A673 (cell line): Measurements from ENCODE around the gene GDPD5. TPM values are rescaled to one million over a fixed set of nuclear protein-coding genes. Genes with fewer than 3 reads are reported as not detected.

Source experiments
- BruUV-seq: library from RNA; stranded (reverse); fragments of 400-500 nt; replicated peaks from 2 replicates; lab custom pipeline; 2021; lab: Mats Ljungman, UMichigan
- CTCF ChIA-PET: fragments of 300-600 bp; sonication (Branson Sonifier 250); formaldehyde crosslinking; loops from one replicate; lab custom pipeline; 2022; ENCODE audit warnings: antibody characterized with exemption; lab: Charles Lee
- POLR2A ChIA-PET: fragments of 300-600 bp; sonication (Branson Sonifier 250); formaldehyde crosslinking; loops from one replicate; lab custom pipeline; 2022; ENCODE audit warnings: antibody characterized with exemption; ENCODE audit not compliant: low non-redundant PET; lab: Charles Lee
- DNase-seq: peaks from one replicate; pipeline ENCODE4 v3.0.0-alpha.2; 2015; ENCODE audit warnings: low spot score
- H3K27ac ChIP-seq: fragments of 200-600 bp; sonication (generic); 2 replicates; pipeline ENCODE4 v1.5.1; 2016; ENCODE audit warnings: mixed run types, low read depth, mild to moderate bottlenecking, mixed read lengths, antibody characterized with exemption, low read length; ENCODE audit not compliant: poor library complexity, severe bottlenecking
- H3K27me3 ChIP-seq: fragments of 200-600 bp; sonication (generic); replicated peaks from 2 replicates; pipeline ENCODE4 v1.6.1; 2017; ENCODE audit warnings: mixed run types, low read depth, mild to moderate bottlenecking, mixed read lengths, antibody characterized with exemption, low read length; ENCODE audit not compliant: insufficient read depth, poor library complexity
- H3K36me3 ChIP-seq: fragments of 200-600 bp; sonication (generic); 2 replicates; pipeline ENCODE4 v1.6.1; 2016; ENCODE audit warnings: mixed run types, mild to moderate bottlenecking, mixed read lengths, antibody characterized with exemption, low read length; ENCODE audit not compliant: insufficient read depth, poor library complexity, severe bottlenecking
- H3K4me1 ChIP-seq: fragments of 200-600 bp; sonication (generic); 2 replicates; pipeline ENCODE4 v1.6.1; 2017; ENCODE audit warnings: mixed run types, mild to moderate bottlenecking, mixed read lengths, antibody characterized with exemption, low read length; ENCODE audit not compliant: insufficient read depth, poor library complexity, severe bottlenecking
- H3K4me3 ChIP-seq: fragments of 200-600 bp; sonication (generic); 2 replicates; pipeline ENCODE4 v1.5.1; 2016; ENCODE audit warnings: low read depth, mixed run types, mild to moderate bottlenecking, mixed read lengths, low read length; ENCODE audit not compliant: poor library complexity, severe bottlenecking
- H3K9me3 ChIP-seq: fragments of 200-600 bp; sonication (generic); 2 replicates; pipeline ENCODE4 v1.6.1; 2016; ENCODE audit warnings: mixed run types, low read depth, mild to moderate bottlenecking, mixed read lengths, antibody characterized with exemption, low read length; ENCODE audit not compliant: poor library complexity, severe bottlenecking
- CTCF ChIP-seq: fragments of 300-800, 200-600 bp; sonication (generic); conservative IDR thresholded peaks from 2 replicates; pipeline ENCODE4 v1.5.1; 2017; ENCODE audit warnings: low read depth, mild to moderate bottlenecking, antibody characterized with exemption, low read length, moderate library complexity, mixed read lengths
- EZH2 ChIP-seq: fragments of 200-600 bp; sonication (generic); IDR thresholded peaks from 2 replicates; pipeline ENCODE4 v1.6.1; 2017; ENCODE audit warnings: borderline replicate concordance, low read depth, mild to moderate bottlenecking, mixed read lengths, antibody characterized with exemption, low read length; ENCODE audit not compliant: poor library complexity, severe bottlenecking
- intact Hi-C: fragments of 100-400 bp; cut with micrococcal nuclease; formaldehyde crosslinking; loops from one replicate; pipeline ENCODE4 v1.10.0; 2022; ENCODE audit not compliant: unreplicated experiment
- total RNA-seq: library from RNA; stranded (reverse); gene quantifications from 2 replicates; pipeline ENCODE4 v1.2.3, GENCODE V29; 2021

The GDPD5 gene
- total RNA-seq, 1 experiment from 2014 or later, result 1.4 TPM

- no peaks in the 10 kb centered on the region for H3K9me3 ChIP-seq
- no peaks in the 10 kb centered on the region for H3K36me3 ChIP-seq
- no TSS peak for BruUV-seq
- peaks cover 33% of the 10 kb centered on the region for H3K4me1 ChIP-seq
- no peaks in the 10 kb centered on the region for H3K27me3 ChIP-seq
- DNase-seq, result no peak
- CTCF ChIA-PET, result no interaction called here
- H3K27ac ChIP-seq, result peak overlapping the region; percentile 95
- intact Hi-C loops, result no loop called here
- H3K4me3 ChIP-seq, result no peak overlapping the region
- POLR2A ChIA-PET, result interaction anchor here (1.5 kb wide), 1 partner anchor 214 kb away, joined by 3 read pairs; no protein-coding TSS in a partner anchor
- no peak for TF ChIP-seq CTCF
- TF ChIP-seq EZH2, result no peak
These were observed 27.4 kb upstream of the GDPD5 start for GRCh38 chr11:75553182-75553581.

GRCh38 chr11:75549370-75549958 is 23.7 kb upstream of the GDPD5 start:
- ChIA-PET POLR2A (interaction anchor here (0.7 kb wide), 1 partner anchor 276 kb away, joined by 3 read pairs; no protein-coding TSS in a partner anchor), CTCF (interaction anchor here (0.6 kb wide), 1 partner anchor 135 kb away, joined by 3 read pairs; no protein-coding TSS in a partner anchor)
- BruUV-seq, result no TSS peak
- DNase-seq, result no peak
- intact Hi-C loops, result loop anchor here (10.0 kb wide), 1 partner anchor 315 kb away; no protein-coding TSS in a partner anchor
- no peak overlapping the region for H3K27ac ChIP-seq
- H3K4me3 ChIP-seq, result no peak overlapping the region
- H3K9me3 ChIP-seq, result no peaks in the 10 kb centered on the region
- H3K27me3 ChIP-seq, result no peaks in the 10 kb centered on the region
- no peaks in the 10 kb centered on the region for H3K36me3 ChIP-seq
- H3K4me1 ChIP-seq, result peaks cover 11% of the 10 kb centered on the region
- TF ChIP-seq CTCF (no peak), EZH2 (no peak)

GRCh38 chr11:75548595-75549272 is 23.0 kb upstream of the GDPD5 start:
- intact Hi-C loops, result loop anchor here (10.0 kb wide), 1 partner anchor 316 kb away; no protein-coding TSS in a partner anchor
- no peaks in the 10 kb centered on the region for H3K36me3 ChIP-seq
- no TSS peak for BruUV-seq
- no peaks in the 10 kb centered on the region for H3K9me3 ChIP-seq
- TF ChIP-seq CTCF, result no peak
- no peak for TF ChIP-seq EZH2
- CTCF ChIA-PET, result interaction anchor here (0.6 kb wide), 1 partner anchor 527 kb away, joined by 6 read pairs; no protein-coding TSS in a partner anchor
- POLR2A ChIA-PET, result no interaction called here
- peaks cover 3% of the 10 kb centered on the region for H3K4me1 ChIP-seq
- no peak overlapping the region for H3K4me3 ChIP-seq
- no peak for DNase-seq
- no peaks in the 10 kb centered on the region for H3K27me3 ChIP-seq
- H3K27ac ChIP-seq, result no peak overlapping the region
